SK-N-MC (cell line): ENCODE results near the gene C1QTNF8.

Experiments used
- EZH2 ChIP-seq: fragments of 200-600 bp; sonication (generic); IDR thresholded peaks from one replicate; pipeline ENCODE4 v1.6.1; 2017; ENCODE audit warnings: antibody characterized with exemption
- POLR2AphosphoS5 ChIP-seq: IDR thresholded peaks from 2 replicates; pipeline ENCODE4 v1.6.1; 2012; ENCODE audit warnings: mild to moderate bottlenecking, low read depth, low read length, borderline replicate concordance

DNA sequence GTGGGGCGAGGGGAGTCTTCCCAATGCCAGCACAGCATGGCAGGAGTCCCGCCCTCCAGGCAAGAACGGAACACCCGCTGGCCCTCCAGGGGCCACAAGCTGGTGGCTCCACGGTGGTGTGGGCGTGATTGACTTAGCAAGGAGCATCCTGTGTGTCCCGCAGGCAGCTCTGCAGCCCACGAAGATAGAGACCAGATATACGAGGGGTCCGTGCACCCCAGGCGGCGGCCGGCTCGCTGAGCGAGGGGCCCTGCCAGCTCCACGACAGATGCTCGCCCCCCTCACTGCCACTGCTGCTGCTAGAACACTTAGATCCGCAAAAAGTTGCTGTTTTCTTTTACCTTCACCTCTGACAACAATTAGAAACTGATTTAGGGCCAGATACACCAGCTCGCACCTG lies 46.9 kb upstream of the C1QTNF8 start:
- TF ChIP-seq POLR2AphosphoS5 (no peak), EZH2 (no peak)
